GM18858 (cell line): Measurements from ENCODE around the gene PYGM.

Experiments
- ATAC-seq: cut with Tn5 transposase; IDR thresholded peaks from one replicate; pipeline ENCODE4 v1.9.1; 2021; ENCODE audit not compliant: unreplicated experiment

PYGM gene

GRCh38 chr11:64769283-64769682 lies 9.5 kb upstream of the PYGM start:
- no peak for ATAC-seq

- no peak for ATAC-seq
Observed at GRCh38 chr11:64768300-64768694, 8.5 kb upstream of the PYGM start.

- no peak for ATAC-seq
Observed at GRCh38 chr11:64767344-64768299, 7.8 kb upstream of the PYGM start.

- no peak for ATAC-seq
Observed at GRCh38 chr11:64766881-64767280, 7.1 kb upstream of the PYGM start.

GRCh38 chr11:64765851-64766665 lies 6.3 kb upstream of the PYGM start:
- ATAC-seq: no peak

- no peak for ATAC-seq
Observed at GRCh38 chr11:64765291-64765850, 5.6 kb upstream of the PYGM start.

- no peak for ATAC-seq
Observed at GRCh38 chr11:64764753-64765152, 5.0 kb upstream of the PYGM start.

GRCh38 chr11:64764040-64764611 lies 4.4 kb upstream of the PYGM start:
- ATAC-seq: no peak

- no peak for ATAC-seq
Observed at GRCh38 chr11:64763526-64764039, 3.8 kb upstream of the PYGM start.

GRCh38 chr11:64762674-64763525 lies 3.1 kb upstream of the PYGM start:
- no peak for ATAC-seq

GRCh38 chr11:64762277-64762673 lies 2.5 kb upstream of the PYGM start:
- no peak for ATAC-seq

GRCh38 chr11:64760759-64761420 lies 1.1 kb upstream of the PYGM start:
- no peak for ATAC-seq

- ATAC-seq: no peak
Observed at GRCh38 chr11:64759131-64759721, 548 bp downstream of the PYGM start.

- no peak for ATAC-seq
Observed at GRCh38 chr11:64758330-64759079, 1.3 kb downstream of the PYGM start.

GRCh38 chr11:64757549-64758329 lies 2.0 kb downstream of the PYGM start:
- no peak for ATAC-seq

GRCh38 chr11:64755681-64756361 lies 4.0 kb downstream of the PYGM start:
- no peak for ATAC-seq
